HG03045 (cell line): Measurements from ENCODE around the gene LEKR1.

ENCODE experiments used
- ATAC-seq: cut with Tn5 transposase; IDR thresholded peaks from one replicate; pipeline ENCODE4 v1.9.1; 2021; ENCODE audit warnings: mild to moderate bottlenecking, moderate library complexity; ENCODE audit not compliant: unreplicated experiment

The LEKR1 gene

DNA sequence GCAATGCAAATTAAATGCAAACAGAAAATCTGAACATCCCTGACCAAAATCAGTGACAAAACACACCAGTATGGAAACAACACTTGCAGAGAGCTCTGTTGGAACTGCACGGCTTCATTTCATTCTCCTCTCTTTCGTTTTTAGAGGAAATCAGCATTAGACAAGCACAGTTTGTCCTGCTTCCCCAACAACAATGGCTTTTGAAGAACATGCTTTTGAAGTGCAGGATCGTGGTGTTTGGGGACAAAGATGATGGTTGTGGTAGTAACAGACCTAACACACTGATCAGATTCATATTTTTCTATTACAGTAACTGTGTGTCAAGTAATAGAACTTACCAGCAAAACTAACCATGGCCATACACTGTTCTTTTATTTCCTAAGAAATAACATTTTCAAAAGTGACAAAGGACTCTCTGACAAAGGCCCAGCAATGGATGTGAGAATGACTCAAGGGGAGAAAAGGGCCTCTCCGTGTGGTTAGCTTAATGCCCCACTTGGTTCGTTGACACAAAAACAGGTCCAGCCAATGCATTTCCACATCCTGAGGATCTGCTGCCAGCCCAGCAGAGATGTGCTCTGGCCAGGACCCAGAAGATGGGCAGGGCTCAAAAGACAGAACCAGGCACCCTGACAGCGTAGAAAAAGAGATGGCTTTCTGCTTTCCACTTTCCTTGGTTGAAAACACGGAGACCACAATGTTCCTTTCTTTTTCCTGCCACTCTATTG, 249.7 kb downstream of the LEKR1 start:
- no peak for ATAC-seq

- ATAC-seq: no peak
Measured at GRCh38 chr3:157077565-157077991, 251.4 kb downstream of the LEKR1 start.

- ATAC-seq: no peak
Measured at GRCh38 chr3:157078131-157078810, 252.1 kb downstream of the LEKR1 start.

DNA sequence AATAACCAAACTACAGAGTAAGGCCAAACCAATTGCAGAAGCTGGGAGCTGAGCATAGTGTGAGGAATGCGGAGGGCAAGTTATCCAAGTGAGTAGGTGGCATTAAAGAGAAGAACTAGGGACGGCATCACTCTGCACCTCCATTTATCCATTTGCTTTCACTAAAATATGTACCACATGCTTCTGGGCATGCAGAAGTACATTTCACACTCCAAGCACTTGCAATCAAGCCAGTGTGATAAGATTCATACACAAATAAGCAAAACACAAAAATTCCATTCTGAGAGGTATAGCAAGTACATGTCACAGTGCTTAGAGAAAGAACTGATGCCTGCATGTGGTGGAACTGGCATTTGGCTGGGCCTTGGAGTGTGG, 252.6 kb downstream of the LEKR1 start:
- no peak for ATAC-seq

DNA sequence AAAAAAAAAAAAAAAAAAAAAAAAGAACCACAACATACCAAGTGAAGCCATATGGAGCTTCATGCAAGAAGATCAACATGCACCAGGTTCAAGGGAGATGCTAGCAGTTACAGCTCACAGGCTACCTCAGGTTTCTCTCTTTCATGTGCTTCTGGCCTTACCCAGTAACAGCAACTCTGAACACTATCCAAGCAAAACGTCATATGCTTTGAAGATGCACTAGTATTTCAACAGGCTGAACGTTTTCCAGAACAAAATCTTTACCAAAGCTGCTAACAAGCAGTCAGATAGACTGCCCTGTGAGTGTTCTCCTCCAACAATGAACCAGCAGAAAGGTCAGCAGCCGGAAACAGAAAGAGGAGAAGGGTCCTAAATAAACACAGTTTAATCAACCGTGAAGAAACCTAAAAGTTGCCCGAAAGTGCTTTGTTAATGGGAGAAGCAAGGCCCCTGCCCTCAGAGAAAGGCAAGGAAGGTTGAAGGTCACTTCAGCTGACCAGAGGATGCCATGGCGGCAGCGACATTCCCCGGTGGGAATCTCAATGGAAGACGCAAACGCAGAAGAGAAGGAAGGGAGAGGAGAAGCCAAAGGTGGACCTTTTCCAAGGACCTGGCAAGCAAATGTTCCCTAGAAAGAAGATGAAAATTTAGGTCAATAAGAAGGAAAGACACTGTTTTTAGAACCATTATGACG, 253.7 kb downstream of the LEKR1 start:
- no peak for ATAC-seq

DNA sequence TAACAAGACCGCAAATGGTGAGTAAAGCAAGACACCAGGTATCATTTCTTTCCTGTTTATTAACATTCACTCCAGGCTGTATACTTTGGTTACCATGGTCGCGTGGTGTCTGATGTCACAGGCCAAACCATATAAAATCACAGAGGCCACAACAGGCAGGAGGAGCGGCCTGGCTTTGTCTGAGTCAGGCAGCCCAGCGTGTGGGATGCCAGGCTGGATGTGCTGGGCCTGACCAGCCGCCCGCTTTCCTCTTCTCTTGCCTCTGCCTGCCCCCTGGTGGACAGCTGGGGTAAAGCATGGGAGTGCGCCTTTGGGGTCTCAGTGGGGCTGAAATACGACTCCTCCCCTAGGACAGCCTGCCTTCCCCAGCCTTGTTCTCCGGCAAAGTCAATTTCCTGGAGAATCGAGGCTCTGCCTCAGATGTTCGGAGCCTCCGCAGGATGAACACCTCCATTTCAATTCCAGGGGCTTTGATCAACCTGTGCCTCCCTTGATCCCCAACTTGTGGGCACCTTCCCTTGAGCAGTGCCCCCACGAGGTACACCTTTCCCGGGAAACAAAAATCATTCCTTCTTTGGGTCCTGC, 255.6 kb downstream of the LEKR1 start:
- peak; percentile 82 for ATAC-seq

DNA sequence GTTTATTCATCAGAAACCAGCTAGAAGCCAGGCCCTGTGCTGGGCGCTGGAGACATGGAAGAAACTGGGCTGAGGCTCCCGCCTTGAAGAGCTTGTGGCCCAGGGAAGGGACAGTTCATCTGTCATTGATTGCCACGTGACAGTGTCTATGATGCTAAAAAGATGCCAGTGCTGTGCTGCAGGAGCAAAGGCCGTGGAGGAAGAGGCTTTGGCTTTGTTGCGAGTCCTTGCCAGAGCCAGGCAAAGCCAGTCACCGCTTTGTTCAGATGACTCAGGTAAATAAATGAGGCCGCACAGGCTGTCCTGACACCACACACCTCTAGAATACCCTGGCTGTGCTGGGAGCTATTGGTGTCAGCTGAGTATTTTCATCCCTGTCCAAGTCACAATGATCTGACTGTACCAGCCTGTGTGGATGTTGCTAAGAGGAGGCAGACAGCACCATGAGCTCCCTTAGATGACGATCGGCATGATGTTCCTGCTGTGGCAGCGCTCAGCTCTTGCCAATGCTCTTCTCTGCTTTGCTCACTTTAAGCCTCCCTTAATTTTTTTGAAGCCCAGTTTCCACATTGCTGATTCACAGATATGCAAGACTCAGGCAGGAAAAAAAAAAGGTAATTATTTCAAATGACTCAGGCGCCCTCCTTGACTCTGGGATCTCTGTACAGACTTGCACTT, 256.3 kb downstream of the LEKR1 start:
- no peak for ATAC-seq

DNA sequence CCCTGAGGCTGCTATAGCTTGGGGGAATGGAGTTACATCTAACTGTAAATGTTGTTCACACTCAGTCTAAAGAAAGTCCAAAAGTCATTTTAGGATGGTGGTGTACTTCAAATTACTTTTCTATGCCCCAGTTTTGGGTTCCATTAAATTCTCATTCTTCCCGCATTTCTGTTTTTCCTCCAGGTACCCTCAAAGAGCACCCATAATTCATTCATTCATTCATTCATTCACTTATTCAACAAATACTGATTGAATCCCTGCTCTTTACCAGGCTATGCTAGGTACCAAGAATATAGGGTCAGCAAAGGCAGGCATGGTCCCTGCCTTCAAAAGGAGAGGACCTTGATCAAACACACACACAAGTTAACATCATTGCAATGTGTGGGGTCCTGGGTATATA, 257.7 kb downstream of the LEKR1 start:
- ATAC-seq: no peak

GRCh38 chr3:157086060-157086750, 260.1 kb downstream of the LEKR1 start:
- no peak for ATAC-seq

DNA sequence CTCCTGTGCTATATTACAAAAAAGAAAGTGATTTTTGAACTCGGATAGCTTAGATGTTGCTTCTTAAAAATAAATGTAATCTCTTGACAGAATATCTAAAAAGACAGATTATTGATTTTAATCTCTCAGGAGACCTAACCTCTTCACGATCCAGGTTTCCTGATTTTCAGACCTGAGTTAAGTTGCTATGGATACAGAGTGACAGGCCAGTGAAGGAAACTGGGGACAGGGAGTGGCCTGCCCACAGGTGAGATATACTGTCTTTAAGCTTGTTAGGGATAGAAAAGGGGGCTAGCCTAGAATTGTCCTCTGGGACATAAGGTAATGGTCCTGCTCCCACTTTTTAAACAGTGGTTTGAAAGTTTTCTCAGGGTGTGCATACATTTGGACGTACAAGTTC, 260.6 kb downstream of the LEKR1 start:
- no peak for ATAC-seq

GRCh38 chr3:157087373-157087772, 261.2 kb downstream of the LEKR1 start:
- no peak for ATAC-seq

DNA sequence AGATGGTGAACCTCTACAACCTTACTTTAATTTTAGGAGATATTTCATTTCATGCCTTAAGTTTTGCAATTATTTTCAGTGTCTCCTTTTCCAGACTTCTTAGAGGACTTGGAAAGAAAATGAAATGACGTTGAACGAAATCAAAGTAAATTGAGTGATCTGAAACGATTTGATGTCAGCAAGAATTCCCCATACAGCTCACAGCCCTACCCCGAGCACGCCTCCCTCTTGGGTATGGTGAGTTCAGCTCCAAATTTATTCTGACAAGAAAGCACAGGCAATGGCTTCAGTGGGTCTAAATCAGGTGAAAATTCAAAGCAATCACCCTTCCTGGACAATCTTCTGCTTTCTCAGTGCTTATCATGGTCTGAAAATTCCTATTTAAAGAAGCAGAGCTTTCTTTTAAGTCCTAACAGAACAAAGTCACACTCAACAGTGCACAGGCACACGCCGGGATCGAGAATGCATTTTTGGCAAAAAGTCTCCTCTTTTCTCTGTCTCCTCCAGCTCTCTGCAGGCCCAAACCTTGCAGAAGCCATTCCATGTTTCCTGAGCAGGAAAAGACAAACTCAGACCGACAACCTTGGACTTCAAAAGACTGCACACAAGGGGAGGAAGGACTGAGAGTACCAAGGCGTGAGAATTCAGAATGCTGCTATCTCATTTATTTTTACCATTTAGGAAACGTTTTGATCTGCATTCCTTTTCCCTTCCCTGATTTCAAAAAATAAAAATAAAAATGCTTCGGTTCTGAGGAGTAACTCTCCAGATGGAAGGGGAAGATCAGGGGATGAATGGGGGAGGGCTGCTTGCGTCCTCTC, 261.8 kb downstream of the LEKR1 start:
- ATAC-seq: no peak

DNA sequence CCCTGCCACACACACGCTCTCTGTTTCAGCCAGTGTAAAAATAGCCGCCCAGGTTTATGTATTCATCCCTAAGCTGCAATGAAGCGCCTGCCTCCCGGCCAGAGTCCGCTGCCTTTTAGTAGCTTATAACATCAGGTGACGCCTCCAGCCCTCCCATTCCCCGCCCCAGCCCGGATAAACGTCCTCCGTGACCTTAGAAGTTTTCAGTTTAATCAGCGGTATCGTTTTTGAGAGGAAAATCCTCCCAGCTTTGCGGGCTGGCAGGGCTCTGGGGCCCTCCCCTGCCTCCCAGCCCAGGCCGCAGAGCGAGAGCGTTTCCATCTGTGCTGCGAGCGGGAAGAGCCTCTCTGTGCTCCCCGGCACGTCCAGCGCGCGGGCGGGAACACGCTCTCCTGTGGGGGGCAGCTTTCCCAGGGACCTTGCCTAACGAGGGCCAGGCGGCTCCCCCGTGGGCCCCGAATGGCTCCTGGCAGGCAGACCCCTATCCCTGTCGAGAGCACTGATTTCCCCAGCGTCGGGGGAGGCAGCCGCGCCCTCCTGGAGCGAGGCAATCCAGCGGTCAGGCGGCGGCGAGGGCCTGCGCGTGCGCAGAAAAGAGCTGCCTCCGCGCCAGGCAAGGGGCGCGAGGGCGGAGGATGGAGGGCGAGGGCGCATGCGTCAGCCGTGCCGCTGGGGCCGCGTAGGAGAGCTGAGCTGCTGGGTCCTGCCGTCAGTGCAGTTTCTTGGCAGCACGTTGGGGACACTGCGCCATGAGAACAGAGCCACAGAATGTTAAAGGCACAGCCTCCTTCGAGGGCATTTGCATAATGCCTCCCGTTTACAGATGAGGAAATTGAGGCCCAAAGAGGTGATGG, 262.7 kb downstream of the LEKR1 start:
- peak; percentile 78 for ATAC-seq

DNA sequence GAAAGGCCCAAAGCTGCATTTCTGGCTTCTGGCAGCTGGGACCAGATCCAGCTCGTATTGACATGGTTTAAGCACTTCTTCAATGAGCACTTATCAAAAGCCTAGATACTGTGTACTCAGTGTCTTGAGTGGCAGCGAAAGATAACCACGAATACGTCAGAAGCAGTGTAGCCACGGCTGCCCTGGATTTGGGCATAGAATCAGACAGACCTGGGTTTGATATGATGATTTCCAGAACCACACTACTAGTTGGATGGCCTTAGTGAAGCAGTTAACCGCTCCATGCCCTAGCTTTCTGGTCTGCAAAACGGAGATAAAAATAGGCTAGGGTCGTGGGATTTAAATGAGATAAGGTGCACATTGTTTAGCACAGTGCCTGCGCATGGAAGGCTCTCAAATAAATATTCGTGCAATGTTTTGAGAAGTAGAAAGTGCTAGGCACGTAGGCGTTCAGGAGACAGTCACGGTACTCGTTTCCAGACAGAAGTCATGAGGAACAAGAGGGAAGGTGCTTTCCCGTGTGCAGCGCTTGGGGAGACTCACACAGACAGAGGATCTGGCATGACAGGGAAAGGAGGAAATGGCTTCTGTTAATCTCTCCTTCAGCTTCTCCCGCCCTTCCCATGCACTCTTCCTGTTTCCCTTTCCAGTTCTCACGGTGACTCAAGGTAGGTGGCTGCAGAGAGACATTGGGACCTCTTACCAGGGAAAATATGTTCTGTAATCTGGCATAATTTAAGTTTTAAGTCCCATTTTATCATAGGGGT, 263.5 kb downstream of the LEKR1 start:
- peak; percentile 19 for ATAC-seq

DNA sequence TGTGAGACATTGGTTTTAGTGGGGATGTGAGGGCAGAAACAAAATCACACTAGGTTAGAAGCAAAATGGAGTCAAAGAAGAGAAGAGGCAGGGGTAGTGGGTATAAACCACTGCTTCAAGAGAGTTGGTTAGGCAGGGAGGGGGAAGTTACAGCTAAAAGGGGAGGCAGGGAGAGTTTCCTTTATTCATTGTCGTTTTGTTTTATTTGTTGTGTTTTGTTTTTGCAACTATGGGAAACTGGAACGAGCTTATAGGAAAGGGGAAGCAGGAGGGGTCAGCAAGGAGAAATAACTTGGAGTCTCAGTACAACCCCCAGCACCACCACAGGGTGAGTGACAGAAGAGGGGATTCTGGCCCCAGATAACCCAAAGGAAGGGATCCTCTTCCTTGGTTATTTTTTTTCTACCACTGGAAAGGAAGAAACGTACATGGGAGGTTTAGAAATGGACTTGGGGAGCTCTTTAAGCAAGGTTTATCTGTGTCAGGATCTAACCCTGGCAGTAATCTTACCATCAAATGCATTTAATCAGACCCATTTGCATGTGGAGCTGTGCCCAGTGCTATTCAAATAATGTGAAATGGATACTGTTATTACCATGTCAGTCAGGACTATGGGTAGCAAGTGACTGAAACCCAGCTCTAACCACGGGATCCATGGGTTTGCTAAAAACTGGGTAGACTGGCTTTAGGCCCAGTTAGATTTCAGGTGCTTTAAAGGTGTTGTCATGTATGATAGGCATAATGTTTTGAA, 265.1 kb downstream of the LEKR1 start:
- no peak for ATAC-seq

- no peak for ATAC-seq
Measured at GRCh38 chr3:157092230-157092629, 266.1 kb downstream of the LEKR1 start.

DNA sequence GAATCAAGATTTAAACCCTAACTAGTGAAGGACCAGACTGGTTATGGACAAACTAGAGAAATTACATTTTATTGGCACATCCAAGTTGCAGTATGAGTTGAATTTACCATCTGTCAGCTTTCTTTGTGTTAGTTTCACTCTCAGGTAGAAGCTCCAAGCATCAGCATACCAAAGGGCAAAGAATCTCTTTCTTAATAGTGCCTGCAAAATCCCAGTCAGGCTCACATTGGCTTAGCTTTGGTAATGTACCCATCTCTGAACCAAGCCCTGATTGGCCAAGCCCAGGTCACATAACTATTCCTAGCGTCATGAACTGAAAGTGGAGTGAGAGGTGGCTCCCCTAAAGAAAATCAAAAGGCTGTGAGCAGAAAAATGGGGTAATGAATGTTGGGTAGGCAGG, 266.9 kb downstream of the LEKR1 start:
- no peak for ATAC-seq
